Measurements from ENCODE around the gene SOX6. TPM values are rescaled to one million over a fixed set of nuclear protein-coding genes. Genes with fewer than 3 reads are reported as not detected.

Gene SOX6
- polyA plus RNA-seq, 1 of the 3 experiments (the other 2 are of a cell fraction), result 0.03 TPM

- DNase-seq, result no peak
- H3K4me2 ChIP-seq, result no peak overlapping the region
- H3K9me2 ChIP-seq, result no peaks in the 10 kb centered on the region
- TF ChIP-seq USF1 (IDR thresholded peaks at IDR 0.05; ENCODE audit: borderline replicate concordance, low read depth), result no peak
- TF ChIP-seq SIN3A (IDR thresholded peaks at IDR 0.05; ENCODE audit: borderline replicate concordance, low read depth, low read length), result no peak
- TF ChIP-seq IRF3 (IDR thresholded peaks at IDR 0.05; ENCODE audit: low read depth, low read length), result no peak
- no peak for TF ChIP-seq MXI1 (IDR thresholded peaks at IDR 0.05; ENCODE audit: low read depth, low read length)
- no peak for TF ChIP-seq USF2 (IDR thresholded peaks at IDR 0.05; ENCODE audit: borderline replicate concordance, low read depth, low read length)
- TF ChIP-seq SMC3 (IDR thresholded peaks at IDR 0.05; ENCODE audit: low read depth, low read length), result no peak
- no peak for TF ChIP-seq FOXM1 (IDR thresholded peaks at IDR 0.05; ENCODE audit: low read depth)
- TF ChIP-seq JUND (IDR thresholded peaks at IDR 0.05), result no peak
- TF ChIP-seq NFIC (IDR thresholded peaks at IDR 0.05; ENCODE audit: borderline replicate concordance), result no peak
- no peak for TF ChIP-seq PBX3 (IDR thresholded peaks at IDR 0.05)
- TF ChIP-seq POLR2AphosphoS5 (IDR thresholded peaks at IDR 0.05; ENCODE audit: low read depth, low read length), result no peak
- H3K36me3 ChIP-seq (replicated peaks in 1 of 2; ENCODE audit: control insufficient read depth in 1 of 2, insufficient read depth in 2 of 2, low read length in 1 of 2), result no peaks in the 10 kb centered on the region
- no peaks in the 10 kb centered on the region for H3K79me2 ChIP-seq (ENCODE audit: insufficient read depth)
- CTCF ChIA-PET, result interaction anchor here (0.9 to 1.7 kb wide), 2 partner anchors 12 to 34 kb away, joined by 3 to 5 read pairs; no protein-coding TSS in a partner anchor
- no peaks in the 10 kb centered on the region for H3K9me3 ChIP-seq
- H2AFZ ChIP-seq (ENCODE audit: low read depth), result no peak overlapping the region
- H3K27me3 ChIP-seq (ENCODE audit: insufficient read depth), result no peaks in the 10 kb centered on the region
- POLR2A ChIA-PET, result no interaction called here
- H3K4me3 ChIP-seq (ENCODE audit: low read depth in 2 of 2, low read length in 1 of 2), result no peak overlapping the region
- H3K27ac ChIP-seq (ENCODE audit: low read depth in 2 of 2, low read length in 1 of 2), result no peak overlapping the region
- no peaks in the 10 kb centered on the region for H4K20me1 ChIP-seq (ENCODE audit: insufficient read depth)
- H3K9ac ChIP-seq, result no peak overlapping the region
- WGBS (ENCODE audit: low lambda C conversion rate), result 73% methylated on average over 6 of the region's 6 CpGs
- no peaks in the 10 kb centered on the region; a peak in 1 of 4 replicates for H3K4me1 ChIP-seq (ENCODE audit: control insufficient read depth in 1 of 2, insufficient read depth in 2 of 2, low read depth in 1 of 2, low read length in 1 of 2)
- no peaks in the 10 kb centered on the region for H3F3A ChIP-seq (replicated peaks; ENCODE audit: insufficient read depth)
Observed at GRCh38 chr11:16028419-16028818, 327.9 kb downstream of the SOX6 start.

- Histone ChIP-seq H3K27ac (ENCODE audit: low read depth in 2 of 2, low read length in 1 of 2) (no peak overlapping the region), H3K9me3 (no peaks in the 10 kb centered on the region), H2AFZ (ENCODE audit: low read depth) (no peak overlapping the region), H3F3A (replicated peaks; ENCODE audit: insufficient read depth) (no peaks in the 10 kb centered on the region), H3K9me2 (no peaks in the 10 kb centered on the region), H3K27me3 (ENCODE audit: insufficient read depth) (no peaks in the 10 kb centered on the region), H3K9ac (no peak overlapping the region), H3K79me2 (ENCODE audit: insufficient read depth) (no peaks in the 10 kb centered on the region), H4K20me1 (ENCODE audit: insufficient read depth) (no peaks in the 10 kb centered on the region), H3K4me3 (ENCODE audit: low read depth in 2 of 2, low read length in 1 of 2) (no peak overlapping the region), H3K4me1 (ENCODE audit: control insufficient read depth in 1 of 2, insufficient read depth in 2 of 2, low read depth in 1 of 2, low read length in 1 of 2) (no peaks in the 10 kb centered on the region; a peak in 1 of 4 replicates), H3K4me2 (no peak overlapping the region), H3K36me3 (replicated peaks in 1 of 2; ENCODE audit: control insufficient read depth in 1 of 2, insufficient read depth in 2 of 2, low read length in 1 of 2) (no peaks in the 10 kb centered on the region)
- TF ChIP-seq RCOR1 (IDR thresholded peaks at IDR 0.05; ENCODE audit: low read length) (no peak), FOXM1 (IDR thresholded peaks at IDR 0.05; ENCODE audit: low read depth) (no peak), MXI1 (IDR thresholded peaks at IDR 0.05; ENCODE audit: low read depth, low read length) (no peak), CTCF (IDR thresholded peaks at IDR 0.05) (no peak), RAD21 (IDR thresholded peaks at IDR 0.05; ENCODE audit: low read length) (no peak), TAF1 (IDR thresholded peaks at IDR 0.05; ENCODE audit: borderline replicate concordance, low read depth, low read length) (no peak), FOSL2 (IDR thresholded peaks at IDR 0.05; ENCODE audit: borderline replicate concordance, low read depth) (no peak)
- DNase-seq, result no peak
- CTCF ChIA-PET, result interaction anchor here (1.7 kb wide), 1 partner anchor 11 kb away, joined by 5 read pairs; no protein-coding TSS in a partner anchor
- 62% methylated on average over 6 of the region's 6 CpGs for WGBS (ENCODE audit: low lambda C conversion rate)
- POLR2A ChIA-PET, result no interaction called here
Observed at GRCh38 chr11:16027621-16028020, 328.7 kb downstream of the SOX6 start.

All from SK-N-SH (cell line).